GM21390 (cell line): ENCODE measurements around the gene DEDD2.
A peak's percentile ranks its signal among the peaks of the same experiment; 100 is the strongest.

ENCODE experiments used
- ATAC-seq: cut with Tn5 transposase; IDR thresholded peaks from one replicate; pipeline ENCODE4 v1.9.1; 2021; ENCODE audit not compliant: unreplicated experiment

Gene DEDD2

GRCh38 chr19:42229301-42229854 is 11.9 kb upstream of the DEDD2 start:
- no peak for ATAC-seq

GRCh38 chr19:42228641-42229040 is 11.2 kb upstream of the DEDD2 start:
- ATAC-seq, result no peak

- ATAC-seq, result no peak
Measured at GRCh38 chr19:42226886-42227285, 9.4 kb upstream of the DEDD2 start.

- no peak for ATAC-seq
Measured at GRCh38 chr19:42225718-42226292, 8.3 kb upstream of the DEDD2 start.

GRCh38 chr19:42224940-42225717 is 7.7 kb upstream of the DEDD2 start:
- ATAC-seq, result no peak

- no peak for ATAC-seq
Measured at GRCh38 chr19:42220751-42221097, 3.2 kb upstream of the DEDD2 start.

- ATAC-seq, result peak; percentile 70
Measured at GRCh38 chr19:42219812-42220750, 2.6 kb upstream of the DEDD2 start, which contains the start of gene ZNF526. Gene ZNF526, plus strand, starts transcription at chr19:42220312. Its CDS starts 4,092 bp downstream, at chr19:42224404.

- no peak for ATAC-seq
Measured at GRCh38 chr19:42216653-42217519, 591 bp downstream of the DEDD2 start.

GRCh38 chr19:42214810-42215485 is 2.5 kb downstream of the DEDD2 start:
- ATAC-seq, result no peak

- no peak for ATAC-seq
Measured at GRCh38 chr19:42212886-42213285, 4.6 kb downstream of the DEDD2 start.

- no peak for ATAC-seq
Measured at GRCh38 chr19:42208612-42209011, 8.9 kb downstream of the DEDD2 start.

- no peak for ATAC-seq
Measured at GRCh38 chr19:42207767-42208271, 9.7 kb downstream of the DEDD2 start.

- ATAC-seq, result no peak
Measured at GRCh38 chr19:42206871-42207755, 10.4 kb downstream of the DEDD2 start.

GRCh38 chr19:42204664-42205063 is 12.8 kb downstream of the DEDD2 start:
- no peak for ATAC-seq

- ATAC-seq, result no peak
Measured at GRCh38 chr19:42203700-42204099, 13.8 kb downstream of the DEDD2 start.

GRCh38 chr19:42202290-42202880 is 15.1 kb downstream of the DEDD2 start:
- no peak for ATAC-seq

GRCh38 chr19:42201489-42202289 is 15.8 kb downstream of the DEDD2 start:
- ATAC-seq, result no peak
